Cardiac septum (tissue), 1 donor: ENCODE results near the gene KHSRP. TPM values are rescaled to one million over a fixed set of nuclear protein-coding genes. Genes with fewer than 3 reads are reported as not detected.
A peak's percentile ranks its signal among the peaks of the same experiment; 100 is the strongest.

ENCODE experiments used
- DNase-seq: peaks from one replicate; pipeline ENCODE4 v3.0.0-alpha.2; 2020; ENCODE audit warnings: low spot score
- intact Hi-C: fragments of 100-400 bp; cut with DNase I; formaldehyde crosslinking; loops from one replicate; pipeline ENCODE4 v1.14.0; 2022
- microRNA-seq: library from miRNA; unstranded; fragments of <30 nt; microRNA quantifications from one replicate; pipeline ENCODE4 v1.2.0, GENCODE V29; 2020
- total RNA-seq: library from RNA; stranded (reverse); fragmentation: NEBNext Ultra II Directional; extraction: Animal tissue kit (Norgen Biotek cat#: 25700); gene quantifications from one replicate; pipeline ENCODE4 v1.2.1, GENCODE V29; 2021
- donor health status: DM: no; HTN: no; CAD: no.

KHSRP gene
- total RNA-seq, 1 donor from 2014 or later, result 87.6 TPM

DNA sequence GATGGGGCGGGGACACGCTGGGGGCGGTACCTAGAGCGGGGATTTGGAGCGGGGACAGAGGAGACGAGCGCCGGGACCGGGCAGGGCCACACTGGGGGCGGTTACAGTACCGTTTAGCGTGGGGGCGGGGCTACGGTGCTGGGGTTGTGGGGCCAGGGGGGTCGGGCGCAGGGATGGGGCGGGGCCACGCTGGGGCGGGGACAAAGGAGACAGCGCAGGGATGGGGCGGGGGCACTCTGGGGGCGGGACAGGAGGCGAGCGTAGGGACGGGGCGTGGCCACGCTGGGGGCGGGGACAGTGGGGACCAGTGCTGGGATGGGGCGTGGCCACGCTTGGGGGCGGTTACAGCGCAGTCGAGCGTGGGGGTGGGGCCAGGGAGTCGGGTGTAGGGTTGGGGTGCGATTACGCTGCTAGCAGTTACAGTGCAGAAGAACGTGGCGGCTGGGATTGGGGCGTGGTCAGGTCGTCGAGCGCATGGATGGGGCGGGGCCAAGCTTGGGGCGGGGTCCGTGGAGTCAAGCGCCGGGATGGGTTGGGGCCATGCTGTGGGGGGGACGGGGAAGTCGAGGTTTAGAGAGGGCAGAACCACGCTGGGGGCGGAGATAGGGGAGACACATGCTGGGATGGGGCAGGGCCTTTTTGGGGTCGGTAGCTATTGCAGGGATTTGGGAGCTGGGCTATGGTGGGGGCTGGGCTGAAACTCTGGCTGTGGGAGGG is 51.4 kb downstream of the KHSRP start:
- peak; percentile 99 for DNase-seq
- intact Hi-C loops, result loop anchor here (2.0 to 5.0 kb wide), 3 partner anchors 20 to 366 kb away; partner anchors contain the start of genes GTF2F1, KHSRP and TRIP10

DNA sequence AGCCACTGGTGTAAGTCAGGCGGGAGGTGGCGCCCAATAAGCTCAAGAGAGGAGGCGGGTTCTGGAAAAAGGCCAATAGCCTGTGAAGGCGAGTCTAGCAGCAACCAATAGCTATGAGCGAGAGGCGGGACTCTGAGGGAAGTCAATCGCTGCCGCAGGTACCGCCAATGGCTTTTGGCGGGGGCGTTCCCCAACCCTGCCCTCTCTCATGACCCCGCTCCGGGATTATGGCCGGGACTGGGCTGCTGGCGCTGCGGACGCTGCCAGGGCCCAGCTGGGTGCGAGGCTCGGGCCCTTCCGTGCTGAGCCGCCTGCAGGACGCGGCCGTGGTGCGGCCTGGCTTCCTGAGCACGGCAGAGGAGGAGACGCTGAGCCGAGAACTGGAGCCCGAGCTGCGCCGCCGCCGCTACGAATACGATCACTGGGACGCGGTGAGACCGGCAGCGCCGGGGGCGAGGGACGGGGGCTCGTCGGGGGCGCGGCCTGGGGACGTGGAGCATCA is 52.0 kb downstream of the KHSRP start, which contains the start of gene ALKBH7:
Gene ALKBH7 (plus strand): TSS at position 201 of the 502 bp plus-strand sequence. CDS start 27 bp downstream, at position 228.
- intact Hi-C loops, result loop anchor here (2.0 to 5.0 kb wide), 3 partner anchors 20 to 366 kb away; partner anchors contain the start of genes GTF2F1, KHSRP and TRIP10
- peak; percentile 98 for DNase-seq

DNA sequence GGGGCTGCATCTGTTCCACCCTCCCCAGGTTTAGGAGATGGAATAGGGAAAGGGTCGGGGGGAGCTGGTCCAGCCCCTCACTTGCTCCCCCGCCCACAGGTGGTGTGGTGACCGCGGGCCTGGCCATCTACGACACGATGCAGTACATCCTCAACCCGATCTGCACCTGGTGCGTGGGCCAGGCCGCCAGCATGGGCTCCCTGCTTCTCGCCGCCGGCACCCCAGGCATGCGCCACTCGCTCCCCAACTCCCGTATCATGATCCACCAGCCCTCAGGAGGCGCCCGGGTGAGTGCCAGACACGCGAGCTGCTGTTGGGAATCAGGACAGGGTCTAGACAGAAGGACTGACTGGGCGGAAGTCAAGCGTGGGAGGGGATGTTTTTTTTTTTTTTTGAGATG is 60.3 kb downstream of the KHSRP start:
- no peak for DNase-seq
- intact Hi-C loops, result no loop called here

Small RNAs within 50 kb of the gene (microRNA-seq; reads per million reads assigned to microRNA genes)
- gene MIR3940 (1.8 reads per million), gene MIR6790 (not detected), gene MIR6885 (not detected)

Other genes with a start within 250 kb of the KHSRP start
- gene MLLT1, start 144.8 kb downstream of the KHSRP start, total RNA-seq, result 30.6 TPM
- gene ACER1, start 91.2 kb downstream of the KHSRP start, total RNA-seq, result not detected
- gene CLPP, start 63.3 kb downstream of the KHSRP start, total RNA-seq, result 59.3 TPM
- gene ALKBH7, start 52.0 kb downstream of the KHSRP start, total RNA-seq, result 130 TPM
- gene PSPN, start 48.9 kb downstream of the KHSRP start, total RNA-seq, result 0.70 TPM
- 30.9 TPM for gene GTF2F1, start 31.6 kb downstream of the KHSRP start, total RNA-seq
- gene SLC25A41, start 9.0 kb upstream of the KHSRP start, total RNA-seq, result 0.83 TPM
- gene SLC25A23, start 35.0 kb upstream of the KHSRP start, total RNA-seq, result 143 TPM
- not detected for gene CRB3, start 39.5 kb upstream of the KHSRP start, total RNA-seq
- 0.78 TPM for gene DENND1C, start 57.0 kb upstream of the KHSRP start, total RNA-seq
- gene TUBB4A, start 77.5 kb upstream of the KHSRP start, total RNA-seq, result 0.40 TPM
- not detected for gene TNFSF9, start 106.2 kb upstream of the KHSRP start, total RNA-seq
- not detected for gene CD70, start 166.3 kb upstream of the KHSRP start, total RNA-seq
- 0.35 TPM for gene TNFSF14, start 245.3 kb upstream of the KHSRP start, total RNA-seq